GM18505 (cell line): ENCODE measurements around the gene MED29.

ENCODE experiments used
- ATAC-seq: cut with Tn5 transposase; IDR thresholded peaks from one replicate; pipeline ENCODE4 v1.9.1; 2021; ENCODE audit not compliant: unreplicated experiment
- POLR2A ChIP-seq: IDR thresholded peaks from 4 replicates; pipeline ENCODE4 v1.6.1; 2011; ENCODE audit warnings: borderline replicate concordance; ENCODE audit not compliant: insufficient read depth, insufficient read length; ENCODE audit errors: extremely low read depth

The MED29 gene, protein sequence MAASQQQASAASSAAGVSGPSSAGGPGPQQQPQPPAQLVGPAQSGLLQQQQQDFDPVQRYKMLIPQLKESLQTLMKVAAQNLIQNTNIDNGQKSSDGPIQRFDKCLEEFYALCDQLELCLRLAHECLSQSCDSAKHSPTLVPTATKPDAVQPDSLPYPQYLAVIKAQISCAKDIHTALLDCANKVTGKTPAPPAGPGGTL

DNA sequence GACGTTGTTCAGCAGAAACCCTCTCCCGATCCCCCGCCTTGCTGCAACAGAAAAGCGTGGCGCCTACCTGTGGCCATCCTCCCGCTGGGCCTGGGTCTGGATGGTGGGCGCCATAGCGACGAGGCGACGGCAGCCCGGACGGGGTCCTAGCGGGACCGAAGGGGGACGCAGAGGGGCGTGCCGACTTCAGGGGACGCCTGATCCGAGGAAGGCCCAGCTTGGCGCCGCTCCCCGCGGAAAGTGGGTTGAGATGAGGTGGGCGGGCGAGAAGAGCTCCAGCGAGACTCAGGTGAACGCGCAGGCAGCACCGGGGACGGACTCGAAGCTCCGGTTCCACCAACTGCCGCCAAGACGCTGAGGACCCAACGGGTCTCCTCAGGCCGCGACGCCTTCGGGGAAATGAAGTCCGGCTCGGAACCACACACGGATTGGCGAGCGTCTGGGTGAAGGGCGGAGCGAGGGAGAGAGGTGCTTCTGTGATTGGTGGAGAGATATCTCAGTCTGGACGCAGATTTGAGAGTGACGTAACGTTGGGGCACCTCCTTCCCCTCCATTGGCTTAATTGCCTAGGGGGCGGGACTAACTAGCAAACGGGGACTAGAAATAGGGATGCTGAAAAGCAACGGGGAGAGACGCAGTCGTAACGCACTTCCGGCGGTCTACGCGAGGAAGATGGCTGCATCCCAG lies at the start of gene MED29, which contains the start of gene PAF1:
Gene MED29 (plus strand): TSS at position 628 of the 687 bp plus-strand sequence. CDS start 45 bp downstream, at position 673.
Gene PAF1 (minus strand): TSS at position 356 of the 687 bp plus-strand sequence. CDS start 242 bp downstream, at position 114.
- peak; percentile 83 for ATAC-seq
- TF ChIP-seq POLR2A: peak; percentile 98

DNA sequence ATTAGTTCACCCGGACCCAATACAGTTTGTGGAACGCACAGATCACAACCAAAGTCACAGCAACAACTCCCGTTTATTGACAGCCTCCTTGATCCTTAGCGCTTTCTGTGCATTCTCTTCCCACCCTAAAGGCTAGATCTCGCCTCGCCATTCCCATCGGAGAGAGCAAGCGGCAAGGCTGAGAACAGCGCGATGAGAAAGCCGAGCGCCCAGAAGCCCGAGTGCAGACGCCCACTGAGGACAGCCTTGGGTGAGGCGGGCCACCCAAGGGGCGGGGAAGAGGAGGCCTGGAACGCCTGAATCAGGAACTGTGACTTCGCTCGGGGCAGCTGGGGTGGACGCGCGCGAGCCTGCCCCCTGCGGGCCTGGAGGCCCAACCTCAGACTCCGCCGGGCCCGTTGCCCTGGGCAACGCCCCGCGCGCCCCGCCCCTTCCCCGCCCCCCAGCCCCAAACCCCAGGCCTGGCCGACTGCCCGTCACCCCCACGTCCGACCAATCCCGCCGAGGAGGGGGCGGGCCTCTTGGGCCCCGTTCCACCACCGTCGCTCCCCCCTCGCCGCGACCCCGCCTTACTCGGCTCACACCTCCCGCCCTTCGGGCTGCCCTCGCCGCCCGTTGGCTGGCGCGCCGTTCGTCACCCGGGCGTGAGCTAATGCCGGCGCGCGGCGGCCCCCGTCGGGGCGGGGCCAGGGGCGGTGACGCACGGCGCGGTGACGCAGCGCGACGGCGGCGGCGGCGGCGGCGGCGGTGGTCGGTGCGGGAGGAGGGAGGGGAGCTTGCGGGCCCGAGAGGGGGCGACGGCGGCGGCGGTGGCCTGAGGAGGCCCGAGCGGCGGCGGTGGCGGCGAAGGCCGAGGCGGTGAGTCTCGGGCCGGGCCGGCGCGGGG lies 49.2 kb upstream of the MED29 start, which contains the start of gene SAMD4B:
Gene SAMD4B (plus strand): TSS at position 703 of the 886 bp plus-strand sequence. CDS start 14,473 bp downstream, outside the sequence.
- ATAC-seq: peak; percentile 86

DNA sequence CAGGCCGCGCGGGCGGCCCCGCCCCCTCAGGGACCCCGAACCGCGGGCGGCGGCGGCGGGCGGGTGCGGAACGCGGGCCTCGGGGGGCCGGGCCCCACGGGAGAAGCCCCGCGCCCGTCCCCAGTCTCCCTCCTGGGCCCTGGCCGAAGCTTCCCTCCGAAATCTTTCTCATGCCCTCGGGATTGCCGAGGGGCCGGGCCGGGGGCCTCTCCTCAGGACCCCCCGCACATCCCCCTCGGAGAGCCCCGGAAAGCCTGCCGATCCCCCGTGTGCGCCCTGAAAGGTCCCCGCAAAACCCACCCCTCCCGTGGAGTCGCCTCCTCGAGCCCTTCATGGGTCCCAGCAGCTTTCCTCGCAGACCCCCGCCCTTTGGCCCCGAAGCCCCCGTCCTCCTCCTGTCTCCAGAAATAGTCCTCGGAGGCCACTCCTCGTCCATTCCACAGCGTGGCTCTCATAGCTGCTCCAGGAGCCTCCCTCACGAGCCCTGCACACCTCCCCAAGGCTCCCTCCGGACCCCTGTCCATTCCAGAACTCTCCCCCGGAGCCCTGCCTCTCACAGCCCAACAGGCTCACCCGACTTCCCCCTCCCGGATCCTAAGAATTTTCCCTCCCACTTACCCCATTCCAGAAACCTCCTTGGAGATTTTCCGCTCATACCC lies 48.4 kb upstream of the MED29 start:
- no peak for TF ChIP-seq POLR2A
- ATAC-seq: no peak

More for the DNA sequence above, 49.2 kb upstream of the MED29 start, which contains the start of gene SAMD4B:
- peak; percentile 97 for TF ChIP-seq POLR2A

DNA sequence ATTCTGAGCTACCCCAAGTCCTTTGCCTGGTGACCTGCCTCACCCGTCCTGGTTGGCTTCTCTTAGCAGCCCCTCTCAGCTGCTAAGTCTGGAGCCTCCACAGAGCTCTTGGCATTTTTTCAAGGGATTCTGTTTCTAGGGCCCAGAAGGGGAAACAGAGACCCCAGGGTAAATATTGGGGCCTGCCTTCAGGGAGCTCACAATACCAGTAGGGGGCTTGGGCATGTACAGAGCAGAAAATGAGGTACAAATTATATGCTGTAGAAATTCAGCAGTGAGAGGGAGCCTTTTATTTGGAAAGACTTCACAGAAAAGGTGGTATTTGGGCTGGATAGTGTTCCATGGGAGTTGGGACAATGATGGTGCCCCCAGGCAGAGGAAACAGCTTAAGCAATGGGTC lies 45.2 kb upstream of the MED29 start:
- TF ChIP-seq POLR2A: no peak
- no peak for ATAC-seq

DNA sequence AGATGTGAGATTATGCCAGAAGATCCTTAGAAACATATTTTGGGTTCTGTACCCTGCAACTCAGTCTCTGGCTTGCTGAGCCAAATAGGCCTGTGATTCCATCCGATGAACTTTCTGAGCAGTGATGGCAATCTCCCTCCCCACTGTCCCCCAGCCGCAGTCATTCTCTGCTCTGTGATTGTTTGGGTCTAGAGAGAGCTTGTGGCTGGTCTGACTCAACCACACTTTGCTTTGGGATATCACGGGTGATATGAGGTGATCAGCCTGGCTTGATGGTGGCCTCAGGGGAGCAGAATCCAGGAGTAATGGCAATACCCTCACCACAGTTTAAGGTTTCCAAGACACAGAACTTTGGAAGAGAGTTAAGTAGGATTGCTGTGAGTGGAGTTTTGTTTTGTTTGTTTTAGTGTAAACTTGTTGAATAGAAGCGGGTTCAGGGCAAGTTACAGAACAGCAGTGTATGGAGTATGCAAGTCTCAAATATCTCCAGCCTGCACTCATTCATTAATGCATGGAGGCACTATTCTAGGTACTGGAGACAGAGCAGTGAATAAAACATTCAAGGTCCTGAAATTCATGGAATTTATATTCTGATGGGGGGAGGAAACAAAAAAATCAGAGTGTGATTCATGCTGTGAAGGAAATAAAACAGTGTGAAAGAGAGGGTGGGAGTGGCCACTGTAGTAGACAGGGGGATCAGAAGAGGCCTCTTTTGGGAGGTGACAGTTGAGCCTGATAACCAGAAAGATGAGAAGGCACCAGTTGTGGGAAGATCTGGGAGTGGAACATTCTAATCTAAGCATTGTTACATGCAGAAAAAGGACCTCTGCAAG lies 43.6 kb upstream of the MED29 start:
- no peak for TF ChIP-seq POLR2A
- ATAC-seq: no peak

DNA sequence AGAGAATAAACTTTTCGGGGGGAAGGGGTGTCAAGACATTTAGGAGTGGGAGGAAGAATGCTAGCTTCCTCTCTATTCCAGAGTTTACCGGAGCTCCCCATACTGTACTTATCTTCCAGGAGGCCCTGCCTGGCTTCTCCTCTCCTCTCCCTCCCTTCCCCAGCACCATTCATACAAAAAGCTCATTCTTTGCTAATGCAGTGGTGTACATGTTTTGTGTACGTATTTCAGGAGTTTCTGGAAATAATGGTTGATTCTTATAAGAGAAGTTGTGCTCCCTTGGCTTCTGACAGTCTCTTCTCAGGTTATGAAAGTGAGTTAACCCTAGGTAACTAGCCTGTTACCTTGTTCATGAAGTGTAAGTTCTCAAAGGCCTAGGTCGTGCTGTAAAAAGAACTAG lies 41.9 kb upstream of the MED29 start:
- no peak for ATAC-seq
- TF ChIP-seq POLR2A: no peak

DNA sequence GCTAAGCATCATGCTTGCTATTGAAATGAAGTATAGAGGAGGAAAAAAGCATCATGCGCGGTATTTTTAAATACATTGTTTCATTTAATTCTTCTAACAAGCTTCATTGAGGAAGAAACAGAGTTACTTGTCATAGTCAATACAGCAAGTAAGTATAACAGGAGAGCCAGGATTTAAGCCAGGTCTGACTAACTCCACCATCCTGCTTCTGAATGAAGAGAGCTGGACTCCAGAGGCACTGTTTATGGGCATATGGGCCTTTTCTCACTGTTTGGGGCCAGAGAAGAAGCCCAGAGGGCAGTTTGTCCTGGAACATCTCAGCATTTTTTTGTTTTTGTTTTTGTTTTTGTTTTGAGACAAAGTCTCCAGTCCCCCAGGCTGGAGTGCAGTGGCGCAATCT lies 41.0 kb upstream of the MED29 start:
- ATAC-seq: no peak

DNA sequence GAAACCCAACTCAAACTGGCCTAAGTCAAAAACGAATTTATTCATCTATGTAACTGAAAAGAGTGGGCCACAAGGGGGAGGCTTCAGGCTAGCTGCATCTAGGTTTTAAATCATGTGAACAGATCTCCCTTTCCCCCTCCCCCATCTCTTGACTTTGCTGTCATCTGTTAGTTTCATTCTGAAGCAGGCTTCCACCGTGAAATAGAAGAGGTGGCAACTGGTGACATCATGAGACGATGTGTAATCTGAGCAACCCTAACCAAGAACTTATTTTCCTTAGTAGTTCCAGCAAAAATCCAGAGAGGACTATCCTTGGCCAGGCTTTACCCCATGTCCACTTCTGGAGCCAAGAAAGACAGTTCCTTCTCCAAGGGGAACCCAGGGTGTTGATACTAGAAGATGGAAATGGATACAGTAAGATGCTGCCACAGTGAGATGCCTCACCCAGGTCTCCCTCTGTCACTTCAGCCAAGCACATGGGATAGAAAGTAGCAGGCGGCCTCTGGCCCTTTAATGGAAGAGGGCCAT lies 39.6 kb upstream of the MED29 start:
- peak; percentile 65 for ATAC-seq
- no peak for TF ChIP-seq POLR2A

More for the DNA sequence above, 41.0 kb upstream of the MED29 start:
- TF ChIP-seq POLR2A: no peak

DNA sequence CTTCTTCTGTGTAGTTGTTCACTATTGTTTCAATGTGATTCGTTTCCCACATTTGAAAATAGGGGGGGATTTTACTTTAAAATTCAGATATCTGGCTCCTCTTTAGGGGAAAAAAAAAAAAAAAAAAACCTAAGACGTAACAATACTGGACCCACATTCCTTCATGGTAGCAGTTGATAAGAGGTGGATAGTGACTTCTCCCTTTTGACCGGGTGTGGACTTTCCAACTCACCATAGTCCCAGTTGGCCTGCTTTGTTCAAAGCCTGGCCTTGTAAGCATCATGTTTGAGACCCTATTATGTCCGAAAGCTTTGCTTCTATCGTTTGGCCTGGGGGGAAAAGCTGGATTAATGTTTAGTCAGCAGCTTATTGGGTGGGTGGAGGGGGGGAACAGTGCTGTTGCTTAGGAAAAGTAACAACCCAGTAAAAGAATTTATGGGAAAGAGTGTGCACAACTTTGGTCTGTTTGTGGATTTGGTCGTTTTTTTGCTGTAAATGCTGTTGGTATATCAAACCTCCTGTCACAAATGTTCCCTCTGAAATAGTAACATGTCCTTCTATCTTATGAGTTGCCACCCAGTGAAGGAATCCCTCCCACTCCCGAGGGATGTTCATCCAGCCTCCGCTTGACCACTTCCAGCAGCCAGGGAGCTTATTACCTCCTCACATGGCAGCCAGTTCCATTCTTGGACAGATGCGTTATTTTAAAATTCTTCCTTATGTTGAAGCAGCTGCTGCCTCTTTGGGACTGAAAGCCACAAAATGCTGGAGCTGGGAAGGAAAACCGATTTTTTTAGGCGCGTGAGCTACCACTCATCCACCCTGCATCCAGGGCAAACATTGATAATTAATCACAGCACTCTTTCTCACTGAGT lies 38.6 kb upstream of the MED29 start:
- no peak for ATAC-seq
- TF ChIP-seq POLR2A: no peak

DNA sequence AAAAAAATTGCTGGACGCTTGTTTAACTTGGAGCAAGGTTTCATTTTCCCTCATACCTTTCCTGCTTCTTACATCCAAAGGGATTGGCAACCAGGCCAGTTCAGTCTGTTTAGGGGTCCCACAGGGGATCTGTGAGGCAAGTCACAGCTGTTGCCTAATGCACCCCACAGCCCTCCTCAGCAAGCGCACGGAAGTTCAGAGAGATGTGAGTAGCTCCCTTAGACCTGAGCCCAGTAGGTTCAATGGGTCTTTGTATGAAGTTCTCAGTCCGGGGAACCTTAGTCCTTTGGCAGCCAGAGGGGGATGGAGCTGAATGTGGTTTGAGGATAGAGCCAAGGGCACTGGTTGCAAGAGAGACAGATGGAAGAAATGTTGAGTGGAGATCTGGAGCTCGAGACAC lies 35.9 kb upstream of the MED29 start:
- no peak for TF ChIP-seq POLR2A
- ATAC-seq: no peak

DNA sequence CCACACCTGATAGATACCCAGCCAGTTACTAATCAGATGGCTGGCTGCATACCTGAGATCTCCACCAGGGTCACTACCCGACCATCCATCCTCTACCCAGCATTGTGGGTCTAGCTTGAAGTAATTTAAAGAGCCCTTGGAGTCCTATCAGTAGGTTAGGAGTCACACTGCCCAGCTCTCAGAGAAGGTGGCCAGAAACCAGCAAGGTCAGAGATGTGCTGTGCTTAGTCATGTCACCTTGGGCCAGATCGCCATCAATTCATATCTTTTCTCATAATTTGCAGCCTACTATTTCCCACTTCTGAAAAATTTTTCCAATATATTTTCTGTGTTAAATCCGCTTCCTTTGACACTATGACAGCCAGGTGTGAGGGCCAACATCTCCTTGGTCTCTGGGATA lies 35.1 kb upstream of the MED29 start:
- no peak for TF ChIP-seq POLR2A

More for the DNA sequence above, 35.1 kb upstream of the MED29 start:
- no peak for ATAC-seq
